IMR-90 (cell line): Measurements from ENCODE around the gene FCHO1. TPM values are rescaled to one million over a fixed set of nuclear protein-coding genes. Genes with fewer than 3 reads are reported as not detected.

Source experiments
- ATAC-seq: fragments of 200-7000 bp; cut with Tn5 transposase; 2 replicates; pipeline ENCODE4 v1.9.1; 2020; ENCODE audit warnings: low read depth, mild to moderate bottlenecking, moderate library complexity
- BruUV-seq: library from RNA; stranded (reverse); fragments of 400-500 nt; replicated peaks from 2 replicates; lab custom pipeline; 2021; lab: Mats Ljungman, UMichigan
- CTCF ChIA-PET: fragments of 300-600 bp; formaldehyde crosslinking; extraction: SDS; loops from one replicate; lab custom pipeline; 2021; ENCODE audit warnings: antibody characterized with exemption; lab: Yijun Ruan, JAX
- POLR2A ChIA-PET: fragments of 300-600 bp; sonication (Branson Sonifier 250); formaldehyde crosslinking; loops from one replicate; lab custom pipeline; 2022; ENCODE audit warnings: antibody characterized with exemption; ENCODE audit not compliant: unreplicated experiment; lab: Charles Lee
- DNase-seq: peaks from one replicate; pipeline ENCODE4 v3.0.0; 2013
- H2AFZ ChIP-seq: replicated peaks from 2 replicates; pipeline ENCODE3; 2013; ENCODE audit warnings: low read length, mild to moderate bottlenecking; ENCODE audit not compliant: poor library complexity
- H2AK5ac ChIP-seq: 2 replicates; pipeline ENCODE4 v1.6.1; 2013; ENCODE audit warnings: low read depth, low read length, inconsistent platforms
- H2AK9ac ChIP-seq: replicated peaks from 2 replicates; pipeline ENCODE3; 2013; ENCODE audit warnings: mild to moderate bottlenecking, low read depth, low read length, moderate library complexity; ENCODE audit not compliant: poor library complexity
- H2BK120ac ChIP-seq: 2 replicates; pipeline ENCODE4 v1.6.1; 2013; ENCODE audit warnings: low read depth, low read length, inconsistent platforms
- H2BK15ac ChIP-seq: 3 replicates; pipeline ENCODE4 v1.6.1; 2013; ENCODE audit warnings: low read depth, low read length, inconsistent platforms
- H2BK20ac ChIP-seq: 2 replicates; pipeline ENCODE4 v1.6.1; 2013; ENCODE audit warnings: low read depth, mild to moderate bottlenecking, inconsistent platforms, low read length, moderate library complexity
- H2BK5ac ChIP-seq: 2 replicates; pipeline ENCODE4 v1.6.1; 2013; ENCODE audit warnings: mild to moderate bottlenecking, low read depth, low read length, inconsistent platforms; ENCODE audit not compliant: poor library complexity, severe bottlenecking
- H3K14ac ChIP-seq: replicated peaks from 2 replicates; pipeline ENCODE4 v1.6.1; 2013; ENCODE audit warnings: low read depth, low read length, inconsistent platforms
- H3K18ac ChIP-seq: 2 replicates; pipeline ENCODE4 v1.6.1; 2013; ENCODE audit warnings: low read depth, low read length, control low read depth
- H3K23ac ChIP-seq: 2 replicates; pipeline ENCODE4 v1.6.1; 2013; ENCODE audit warnings: low read depth, low read length, inconsistent platforms
- H3K27ac ChIP-seq: 2 replicates; pipeline ENCODE4 v1.5.1; 2013; ENCODE audit warnings: mild to moderate bottlenecking, control low read depth, low read length; ENCODE audit not compliant: insufficient read depth
- H3K27me3 ChIP-seq: 2 replicates; pipeline ENCODE4 v1.6.1; 2013; ENCODE audit warnings: low read length; ENCODE audit not compliant: control insufficient read depth, insufficient read depth
- H3K36me3 ChIP-seq: 2 replicates; pipeline ENCODE4 v1.6.1; 2013; ENCODE audit warnings: low read length, mixed read lengths; ENCODE audit not compliant: control insufficient read depth, insufficient read depth
- H3K4ac ChIP-seq: 2 replicates; pipeline ENCODE4 v1.6.1; 2013; ENCODE audit warnings: low read depth, low read length, inconsistent platforms
- H3K4me1 ChIP-seq: 2 replicates; pipeline ENCODE4 v1.6.1; 2013; ENCODE audit warnings: low read length, mixed read lengths; ENCODE audit not compliant: control insufficient read depth, insufficient read depth
- H3K4me2 ChIP-seq: 2 replicates; pipeline ENCODE4 v1.6.1; 2013; ENCODE audit warnings: low read depth, mild to moderate bottlenecking, control low read depth, low read length, moderate library complexity
- H3K4me3 ChIP-seq: 2 replicates; pipeline ENCODE4 v1.5.1; 2013; ENCODE audit warnings: low read depth, mild to moderate bottlenecking, control low read depth, low read length, moderate library complexity; ENCODE audit not compliant: insufficient read depth
- H3K56ac ChIP-seq: 2 replicates; pipeline ENCODE4 v1.6.1; 2013; ENCODE audit warnings: low read length, inconsistent platforms; ENCODE audit not compliant: insufficient read depth; ENCODE audit errors: extremely low read depth
- H3K79me1 ChIP-seq, 2 experiments: 2 replicates each; pipeline ENCODE4 v1.6.1; 2013; ENCODE audit warnings: low read length in 2 of 2, inconsistent platforms in 1 of 2, low read depth in 1 of 2
- H3K9ac ChIP-seq: 2 replicates; pipeline ENCODE4 v1.6.1; 2013; ENCODE audit warnings: low read depth, low read length, control low read depth
- H3K9me1 ChIP-seq: 2 replicates; pipeline ENCODE4 v1.6.1; 2013; ENCODE audit warnings: low read length, inconsistent platforms; ENCODE audit not compliant: insufficient read depth
- H3K9me3 ChIP-seq: 2 replicates; pipeline ENCODE4 v1.6.1; 2013; ENCODE audit warnings: low read length; ENCODE audit not compliant: control insufficient read depth, insufficient read depth
- H4K20me1 ChIP-seq: 2 replicates; pipeline ENCODE4 v1.6.1; 2013; ENCODE audit warnings: low read length, inconsistent platforms; ENCODE audit not compliant: insufficient read depth
- H4K5ac ChIP-seq: 2 replicates; pipeline ENCODE4 v1.6.1; 2013; ENCODE audit warnings: mild to moderate bottlenecking, low read depth, low read length, control low read depth
- H4K8ac ChIP-seq, 2 experiments: 2 replicates each; pipeline ENCODE4 v1.6.1; 2013; ENCODE audit warnings: low read depth in 2 of 2, low read length in 2 of 2, control low read depth in 1 of 2, inconsistent platforms in 1 of 2
- H4K91ac ChIP-seq: 2 replicates; pipeline ENCODE4 v1.6.1; 2013; ENCODE audit warnings: low read depth, low read length, inconsistent platforms; ENCODE audit not compliant: insufficient read depth
- MAFK ChIP-seq: IDR thresholded peaks from 2 replicates; pipeline ENCODE4 v1.6.1; 2012; ENCODE audit warnings: low read depth, low read length, improper control_type of control experiment
- MAZ ChIP-seq: IDR thresholded peaks from 2 replicates; pipeline ENCODE4 v1.6.1; 2012; ENCODE audit warnings: low read depth, mild to moderate bottlenecking, low read length, improper control_type of control experiment, moderate library complexity, borderline replicate concordance
- MXI1 ChIP-seq: IDR thresholded peaks from 2 replicates; pipeline ENCODE4 v1.6.1; 2012; ENCODE audit warnings: low read depth, mild to moderate bottlenecking, low read length, moderate library complexity, borderline replicate concordance
- RCOR1 ChIP-seq: IDR thresholded peaks from 2 replicates; pipeline ENCODE4 v1.6.1; 2012; ENCODE audit warnings: mild to moderate bottlenecking, low read length, improper control_type of control experiment; ENCODE audit not compliant: insufficient replicate concordance
- RFX5 ChIP-seq: IDR thresholded peaks from 2 replicates; pipeline ENCODE4 v1.8.0; 2012; ENCODE audit warnings: low read depth, mild to moderate bottlenecking, low read length, moderate library complexity
- SMC3 ChIP-seq: fragments of 150-350 bp; IDR thresholded peaks from 2 replicates; pipeline ENCODE4 v1.6.1; 2016; ENCODE audit warnings: low read depth, mild to moderate bottlenecking, antibody characterized with exemption, low read length, moderate library complexity
- WGBS, 2 experiments: methylation state at CpG; one replicate each; pipeline versions ENCODE4 v1.1.5 to v1.1.7; 2013; ENCODE audit warnings: missing lambda C conversion rate in 2 of 2; ENCODE audit not compliant: insufficient read length in 1 of 2; ENCODE audit errors: extremely low coverage in 2 of 2; 5-methylcytosine and 5-hydroxymethylcytosine counted together
- dilution Hi-C: fragments of 300-500 bp; cut with HindIII; formaldehyde crosslinking; loops from one replicate; pipeline ENCODE4 v1.14.3; 2018; ENCODE audit warnings: low sequenced_read_pairs; ENCODE audit not compliant: unreplicated experiment
- in situ Hi-C: fragments of 300-500 bp; cut with MboI; formaldehyde crosslinking; loops from 3 replicates; pipeline ENCODE4 v1.14.3; 2019; ENCODE audit warnings: low sequenced_read_pairs, inconsistent platforms, mixed read lengths
- intact Hi-C: fragments of 100-400 bp; cut with micrococcal nuclease; formaldehyde crosslinking; loops from 2 replicates; pipeline ENCODE4 v1.10.0; 2022
- polyA plus RNA-seq, 3 experiments: library from polyadenylated mRNA; depleted of rRNA; stranded (reverse); fragments of >200 nt; gene quantifications; 2 replicates each; pipeline ENCODE4 v1.2.3, GENCODE V29; 2012; ENCODE audit warnings: low replicate concordance in 1 of 3
- total RNA-seq: library from RNA; depleted of rRNA; stranded (reverse); fragments of >200 nt; gene quantifications from 2 replicates; pipeline ENCODE4 v1.2.3, GENCODE V29; 2012
- TF ChIP-seq, protein P1 (sequence below): fragments of 150-350 bp; IDR thresholded peaks from 2 replicates; pipeline ENCODE4 v1.6.1; 2017; ENCODE audit warnings: mild to moderate bottlenecking, antibody characterized with exemption, low read length, low read depth
- TF ChIP-seq, protein P2 (sequence below): conservative IDR thresholded peaks from 2 replicates; pipeline ENCODE4 v1.5.1; 2012; ENCODE audit warnings: mild to moderate bottlenecking, low read depth, low read length, improper control_type of control experiment
- TF ChIP-seq, protein P3 (sequence below): fragments of 150-350 bp; IDR thresholded peaks from 2 replicates; pipeline ENCODE4 v1.6.1; 2016; ENCODE audit warnings: low read depth, mild to moderate bottlenecking, low read length, moderate library complexity, borderline replicate concordance

Gene FCHO1
- total and polyA plus RNA-seq, 2 of the 4 experiments (the other 2 are of a cell fraction): 0.18 to 1.0 TPM

DNA sequence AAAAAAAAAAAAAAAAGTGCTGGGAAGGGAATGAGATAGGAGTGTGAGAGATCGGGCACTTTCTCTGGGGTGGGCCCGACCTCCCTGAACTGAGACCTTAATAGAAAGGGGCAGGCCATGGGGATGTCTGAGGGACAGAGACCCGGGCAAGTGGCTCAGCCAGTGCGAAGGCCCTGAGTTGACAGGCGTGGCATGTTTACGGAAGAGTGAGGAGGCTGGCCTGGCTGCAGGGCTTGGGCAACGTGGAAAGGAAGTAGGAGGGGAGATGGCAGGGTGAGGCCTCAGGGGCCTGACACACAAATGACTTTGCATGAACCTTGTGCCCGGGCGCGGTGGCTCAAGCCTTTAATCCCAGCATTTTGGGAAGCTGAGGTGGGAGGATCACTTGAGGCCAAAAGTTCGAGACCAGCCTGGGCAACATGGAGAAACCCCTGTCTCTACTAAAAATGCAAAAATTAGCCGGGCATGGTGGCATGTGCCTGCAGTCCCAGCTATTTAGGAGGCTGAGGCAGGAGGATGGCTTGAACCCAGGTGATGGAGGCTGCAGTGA is 13.9 kb downstream of the FCHO1 start:
- no peak overlapping the region for H2BK20ac ChIP-seq
- H3K14ac ChIP-seq: no peak overlapping the region
- dilution Hi-C loops (no loop called here), in situ Hi-C loops (no loop called here), intact Hi-C loops (loop anchor here (10.0 kb wide), 2 partner anchors 270 to 310 kb away; no protein-coding TSS in a partner anchor)
- no peak overlapping the region for H3K56ac ChIP-seq
- no peaks in the 10 kb centered on the region for H3K4me1 ChIP-seq
- no peaks in the 10 kb centered on the region for H3K9me1 ChIP-seq
- H3K27me3 ChIP-seq: peaks cover under 1% of the 10 kb centered on the region; the same call in 1 of the 2 replicates
- H4K20me1 ChIP-seq: no peaks in the 10 kb centered on the region
- H3K9ac ChIP-seq: no peak overlapping the region
- no peaks in the 10 kb centered on the region for H3K9me3 ChIP-seq
- POLR2A ChIA-PET: no interaction called here
- H2AK9ac ChIP-seq: no peak overlapping the region
- peak overlapping the region; percentile 72 for H2AFZ ChIP-seq
- no peak overlapping the region for H3K4me2 ChIP-seq
- H2AK5ac ChIP-seq: no peak overlapping the region
- 65% methylated on average over 6 of the region's 12 CpGs; no CpG with 5 or more reads in 1 of the 2 experiments for WGBS, 2 experiments
- ATAC-seq (no peak), DNase-seq (no peak)
- H3K79me1 ChIP-seq: no peaks in the 10 kb centered on the region
- no peak overlapping the region for H4K8ac ChIP-seq
- H4K91ac ChIP-seq: no peak overlapping the region
- no peak overlapping the region for H2BK120ac ChIP-seq
- H4K5ac ChIP-seq: no peak overlapping the region
- H3K27ac ChIP-seq: no peak overlapping the region
- no peak for TF ChIP-seq MAZ
- TF ChIP-seq SMC3: no peak
- TF ChIP-seq, protein P1, sequence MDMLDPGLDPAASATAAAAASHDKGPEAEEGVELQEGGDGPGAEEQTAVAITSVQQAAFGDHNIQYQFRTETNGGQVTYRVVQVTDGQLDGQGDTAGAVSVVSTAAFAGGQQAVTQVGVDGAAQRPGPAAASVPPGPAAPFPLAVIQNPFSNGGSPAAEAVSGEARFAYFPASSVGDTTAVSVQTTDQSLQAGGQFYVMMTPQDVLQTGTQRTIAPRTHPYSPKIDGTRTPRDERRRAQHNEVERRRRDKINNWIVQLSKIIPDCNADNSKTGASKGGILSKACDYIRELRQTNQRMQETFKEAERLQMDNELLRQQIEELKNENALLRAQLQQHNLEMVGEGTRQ: no peak
- no peak for TF ChIP-seq MAFK
- no peak for TF ChIP-seq MXI1
- TF ChIP-seq, protein P2, sequence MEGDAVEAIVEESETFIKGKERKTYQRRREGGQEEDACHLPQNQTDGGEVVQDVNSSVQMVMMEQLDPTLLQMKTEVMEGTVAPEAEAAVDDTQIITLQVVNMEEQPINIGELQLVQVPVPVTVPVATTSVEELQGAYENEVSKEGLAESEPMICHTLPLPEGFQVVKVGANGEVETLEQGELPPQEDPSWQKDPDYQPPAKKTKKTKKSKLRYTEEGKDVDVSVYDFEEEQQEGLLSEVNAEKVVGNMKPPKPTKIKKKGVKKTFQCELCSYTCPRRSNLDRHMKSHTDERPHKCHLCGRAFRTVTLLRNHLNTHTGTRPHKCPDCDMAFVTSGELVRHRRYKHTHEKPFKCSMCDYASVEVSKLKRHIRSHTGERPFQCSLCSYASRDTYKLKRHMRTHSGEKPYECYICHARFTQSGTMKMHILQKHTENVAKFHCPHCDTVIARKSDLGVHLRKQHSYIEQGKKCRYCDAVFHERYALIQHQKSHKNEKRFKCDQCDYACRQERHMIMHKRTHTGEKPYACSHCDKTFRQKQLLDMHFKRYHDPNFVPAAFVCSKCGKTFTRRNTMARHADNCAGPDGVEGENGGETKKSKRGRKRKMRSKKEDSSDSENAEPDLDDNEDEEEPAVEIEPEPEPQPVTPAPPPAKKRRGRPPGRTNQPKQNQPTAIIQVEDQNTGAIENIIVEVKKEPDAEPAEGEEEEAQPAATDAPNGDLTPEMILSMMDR: no peak
- TF ChIP-seq, protein P3, sequence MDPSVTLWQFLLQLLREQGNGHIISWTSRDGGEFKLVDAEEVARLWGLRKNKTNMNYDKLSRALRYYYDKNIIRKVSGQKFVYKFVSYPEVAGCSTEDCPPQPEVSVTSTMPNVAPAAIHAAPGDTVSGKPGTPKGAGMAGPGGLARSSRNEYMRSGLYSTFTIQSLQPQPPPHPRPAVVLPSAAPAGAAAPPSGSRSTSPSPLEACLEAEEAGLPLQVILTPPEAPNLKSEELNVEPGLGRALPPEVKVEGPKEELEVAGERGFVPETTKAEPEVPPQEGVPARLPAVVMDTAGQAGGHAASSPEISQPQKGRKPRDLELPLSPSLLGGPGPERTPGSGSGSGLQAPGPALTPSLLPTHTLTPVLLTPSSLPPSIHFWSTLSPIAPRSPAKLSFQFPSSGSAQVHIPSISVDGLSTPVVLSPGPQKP: no peak
- no peak for TF ChIP-seq RCOR1
- no peak for TF ChIP-seq RFX5
- CTCF ChIA-PET: interaction anchor here (0.5 kb wide), 1 partner anchor 247 kb away, joined by 3 read pairs; no protein-coding TSS in a partner anchor
- no peak overlapping the region for H2BK5ac ChIP-seq
- no peaks in the 10 kb centered on the region for H3K36me3 ChIP-seq
- no peak overlapping the region for H2BK15ac ChIP-seq
- no peak overlapping the region for H3K4me3 ChIP-seq
- H3K23ac ChIP-seq: no peak overlapping the region
- BruUV-seq: no TSS peak
- no peak overlapping the region for H3K18ac ChIP-seq
- H3K4ac ChIP-seq: no peak overlapping the region
